Calu3 (cell line): ENCODE results near the gene HIBADH. TPM values are rescaled to one million over a fixed set of nuclear protein-coding genes. Genes with fewer than 3 reads are reported as not detected.

ENCODE experiments used
- BruUV-seq: library from RNA; stranded (reverse); fragments of 400-500 nt; replicated peaks from 2 replicates; lab custom pipeline; 2021; lab: Mats Ljungman, UMichigan
- CTCF ChIA-PET: fragments of 300-600 bp; sonication (Branson Sonifier 250); formaldehyde crosslinking; loops from one replicate; lab custom pipeline; 2022; ENCODE audit warnings: antibody characterized with exemption; lab: Charles Lee
- DNase-seq: peaks from one replicate; pipeline ENCODE4 v3.0.0; 2022
- H3K27ac Mint-ChIP-seq: one replicate; pipeline ENCODE4 v1.8.0; 2022; ENCODE audit warnings: mixed read lengths; ENCODE audit not compliant: unreplicated experiment
- H3K27me3 Mint-ChIP-seq: one replicate; pipeline ENCODE4 v1.8.0; 2022; ENCODE audit warnings: mixed read lengths; ENCODE audit not compliant: unreplicated experiment
- H3K36me3 Mint-ChIP-seq: one replicate; pipeline ENCODE4 v1.8.0; 2022; ENCODE audit warnings: mild to moderate bottlenecking, moderate library complexity, mixed read lengths; ENCODE audit not compliant: insufficient read depth, unreplicated experiment
- H3K4me1 Mint-ChIP-seq: one replicate; pipeline ENCODE4 v1.8.0; 2022; ENCODE audit warnings: mild to moderate bottlenecking, low read depth, mixed read lengths; ENCODE audit not compliant: unreplicated experiment
- H3K4me3 Mint-ChIP-seq: one replicate; pipeline ENCODE4 v1.8.0; 2022; ENCODE audit warnings: mild to moderate bottlenecking, low read depth, moderate library complexity, mixed read lengths; ENCODE audit not compliant: unreplicated experiment
- H3K9me3 Mint-ChIP-seq: one replicate; pipeline ENCODE4 v1.8.0; 2022; ENCODE audit warnings: low read depth, mixed read lengths; ENCODE audit not compliant: unreplicated experiment
- intact Hi-C: fragments of 100-400 bp; cut with micrococcal nuclease; formaldehyde crosslinking; loops from one replicate; pipeline ENCODE4 v1.10.0; 2022; ENCODE audit not compliant: unreplicated experiment
- total RNA-seq: library from RNA; stranded (reverse); gene quantifications from 2 replicates; pipeline ENCODE4 v1.2.3, GENCODE V29; 2022
- TF ChIP-seq, protein P1 (sequence below): fragments of 200-600 bp; IDR thresholded peaks from one replicate; pipeline ENCODE4 v1.8.0; 2022; ENCODE audit warnings: antibody characterized with exemption; ENCODE audit not compliant: unreplicated experiment

HIBADH gene
- total RNA-seq, 1 experiment from 2014 or later, result 74.6 TPM

DNA sequence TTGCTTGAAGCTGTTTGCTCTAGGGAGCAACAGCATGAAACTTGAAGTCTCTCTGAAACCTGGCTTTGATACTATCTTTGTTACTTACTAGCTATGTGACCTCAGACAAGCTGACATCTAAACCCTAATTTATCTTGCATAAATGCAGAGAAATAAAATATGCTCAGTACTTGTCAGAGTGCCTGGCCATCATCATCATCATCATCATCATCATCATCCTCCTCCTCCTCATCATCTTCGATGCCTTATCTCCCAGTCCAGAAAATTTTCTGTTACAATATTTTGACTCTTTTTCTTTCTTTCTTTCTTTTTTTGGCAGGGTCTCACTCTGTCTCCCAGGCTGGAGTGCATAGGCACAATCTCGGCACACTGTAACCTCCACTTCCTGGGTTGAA is 42.5 kb upstream of the HIBADH start:
- Mint-ChIP-seq H3K4me3 (no peak overlapping the region), H3K4me1 (peaks cover 25% of the 10 kb centered on the region), H3K36me3 (no peaks in the 10 kb centered on the region), H3K9me3 (no peaks in the 10 kb centered on the region), H3K27me3 (no peaks in the 10 kb centered on the region), H3K27ac (no peak overlapping the region)
- DNase-seq, result no peak
- intact Hi-C loops, result no loop called here
- CTCF ChIA-PET, result no interaction called here
- TF ChIP-seq, protein P1, sequence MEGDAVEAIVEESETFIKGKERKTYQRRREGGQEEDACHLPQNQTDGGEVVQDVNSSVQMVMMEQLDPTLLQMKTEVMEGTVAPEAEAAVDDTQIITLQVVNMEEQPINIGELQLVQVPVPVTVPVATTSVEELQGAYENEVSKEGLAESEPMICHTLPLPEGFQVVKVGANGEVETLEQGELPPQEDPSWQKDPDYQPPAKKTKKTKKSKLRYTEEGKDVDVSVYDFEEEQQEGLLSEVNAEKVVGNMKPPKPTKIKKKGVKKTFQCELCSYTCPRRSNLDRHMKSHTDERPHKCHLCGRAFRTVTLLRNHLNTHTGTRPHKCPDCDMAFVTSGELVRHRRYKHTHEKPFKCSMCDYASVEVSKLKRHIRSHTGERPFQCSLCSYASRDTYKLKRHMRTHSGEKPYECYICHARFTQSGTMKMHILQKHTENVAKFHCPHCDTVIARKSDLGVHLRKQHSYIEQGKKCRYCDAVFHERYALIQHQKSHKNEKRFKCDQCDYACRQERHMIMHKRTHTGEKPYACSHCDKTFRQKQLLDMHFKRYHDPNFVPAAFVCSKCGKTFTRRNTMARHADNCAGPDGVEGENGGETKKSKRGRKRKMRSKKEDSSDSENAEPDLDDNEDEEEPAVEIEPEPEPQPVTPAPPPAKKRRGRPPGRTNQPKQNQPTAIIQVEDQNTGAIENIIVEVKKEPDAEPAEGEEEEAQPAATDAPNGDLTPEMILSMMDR, result no peak
- BruUV-seq, result no TSS peak

DNA sequence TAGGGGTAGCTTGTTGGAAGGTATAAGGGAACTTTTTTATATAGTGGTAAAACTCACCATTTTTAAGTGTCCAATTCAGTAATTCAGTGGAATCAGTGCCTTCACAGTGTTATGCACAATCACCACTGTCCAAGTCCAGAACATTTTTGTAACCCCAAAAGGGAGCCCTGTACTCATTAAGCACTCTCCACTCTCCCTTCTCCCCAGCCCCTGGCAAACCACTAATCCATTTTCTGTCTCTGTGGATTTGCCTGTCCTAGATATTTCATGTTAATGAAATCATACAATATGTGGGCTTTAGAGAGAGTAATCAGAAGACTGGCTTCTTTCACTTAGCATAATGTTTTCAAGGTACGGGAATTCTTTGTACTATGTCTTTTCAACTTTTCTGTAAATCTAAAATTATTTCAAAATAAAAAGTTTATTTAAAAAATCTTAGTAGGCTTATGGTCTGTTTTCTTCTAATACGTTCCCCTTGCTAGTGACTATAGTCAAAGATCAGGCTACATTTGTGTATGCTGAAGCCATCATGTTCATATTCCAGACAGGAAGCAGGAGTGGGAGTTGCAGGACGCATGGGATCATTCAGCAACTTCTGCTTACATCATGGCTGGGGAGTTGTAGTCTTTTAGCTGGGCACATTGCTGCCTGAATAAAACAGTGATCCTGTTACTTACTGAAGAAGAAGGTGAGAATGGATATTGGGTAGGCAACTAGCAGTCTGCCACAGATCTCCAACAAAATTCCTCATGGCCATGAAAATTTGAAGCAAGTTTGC is 41.9 kb upstream of the HIBADH start:
- CTCF ChIA-PET, result interaction anchor here (1.3 kb wide), 1 partner anchor 505 kb away, joined by 3 read pairs; no protein-coding TSS in a partner anchor
- DNase-seq, result no peak

DNA sequence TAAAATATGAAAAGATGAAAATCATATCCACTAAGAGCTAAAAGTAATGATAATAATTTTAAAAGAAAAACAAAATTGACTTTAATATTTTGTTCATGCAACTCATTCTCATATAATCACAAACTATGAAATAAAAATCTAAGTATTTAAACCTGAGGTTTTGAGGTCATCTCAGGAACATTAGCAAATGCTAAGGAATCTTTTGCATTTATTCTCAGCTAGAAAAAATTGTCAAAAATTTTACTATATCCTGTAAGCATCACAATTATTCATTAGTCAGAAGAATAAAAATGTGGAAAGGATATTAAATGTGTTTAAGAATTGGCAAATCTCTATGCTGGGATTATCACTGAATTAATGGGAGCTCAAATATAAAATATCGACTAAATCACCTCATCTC is 40.5 kb upstream of the HIBADH start:
- CTCF ChIA-PET, result interaction anchor here (1.3 kb wide), 1 partner anchor 504 kb away, joined by 3 read pairs; no protein-coding TSS in a partner anchor
- BruUV-seq, result no TSS peak
- intact Hi-C loops, result no loop called here
- H3K36me3 Mint-ChIP-seq, result peaks cover 5% of the 10 kb centered on the region
- TF ChIP-seq, protein P1, result no peak
- no peaks in the 10 kb centered on the region for H3K9me3 Mint-ChIP-seq
- no peaks in the 10 kb centered on the region for H3K27me3 Mint-ChIP-seq
- peaks cover 17% of the 10 kb centered on the region for H3K4me1 Mint-ChIP-seq
- no peak overlapping the region for H3K4me3 Mint-ChIP-seq
- no peak overlapping the region for H3K27ac Mint-ChIP-seq
- DNase-seq, result no peak

More for the DNA sequence above, 41.9 kb upstream of the HIBADH start:
- H3K27me3 Mint-ChIP-seq, result no peaks in the 10 kb centered on the region
- no peak overlapping the region for H3K4me3 Mint-ChIP-seq
- H3K36me3 Mint-ChIP-seq, result no peaks in the 10 kb centered on the region
- intact Hi-C loops, result no loop called here
- H3K27ac Mint-ChIP-seq, result no peak overlapping the region
- peaks cover 19% of the 10 kb centered on the region for H3K4me1 Mint-ChIP-seq
- BruUV-seq, result no TSS peak
- H3K9me3 Mint-ChIP-seq, result no peaks in the 10 kb centered on the region
- TF ChIP-seq, protein P1, result no peak

DNA sequence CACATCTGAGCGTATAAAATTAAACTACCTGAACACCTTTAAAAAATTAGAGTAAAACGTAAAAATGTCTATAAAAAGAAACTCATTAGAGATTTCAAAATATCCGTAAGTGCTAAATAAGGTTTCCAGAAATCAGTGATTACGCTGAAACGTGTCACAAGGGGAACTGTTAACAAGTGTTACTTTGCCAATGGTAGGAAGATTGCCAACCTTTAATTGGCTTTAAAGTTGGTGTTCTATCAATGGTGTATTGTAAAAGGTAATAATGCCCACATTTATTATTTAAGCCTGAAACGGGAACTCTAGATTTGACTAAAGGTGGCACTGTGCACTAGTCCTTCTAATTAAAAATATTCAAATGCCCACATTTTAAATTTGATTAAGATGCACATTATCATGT is 37.8 kb upstream of the HIBADH start:
- Mint-ChIP-seq H3K4me1 (peaks cover 27% of the 10 kb centered on the region), H3K27ac (no peak overlapping the region), H3K27me3 (no peaks in the 10 kb centered on the region), H3K9me3 (no peaks in the 10 kb centered on the region), H3K36me3 (peaks cover 5% of the 10 kb centered on the region), H3K4me3 (no peak overlapping the region)
- no TSS peak for BruUV-seq
- no peak for DNase-seq
- TF ChIP-seq, protein P1, result no peak
- CTCF ChIA-PET, result interaction anchor here (1.0 kb wide), 1 partner anchor 11 kb away, joined by 5 read pairs; no protein-coding TSS in a partner anchor
- intact Hi-C loops, result no loop called here
